Thoracic aorta endothelial cell (primary cell): ENCODE data around the gene CABP1. TPM values are rescaled to one million over a fixed set of nuclear protein-coding genes. Genes with fewer than 3 reads are reported as not detected.

Experiments used
- total RNA-seq: library from RNA; depleted of rRNA; stranded (reverse); fragments of >200 nt; gene quantifications from 2 replicates; pipeline ENCODE4 v1.2.3, GENCODE V29; 2012

Gene CABP1
- 0.14 TPM in 1 of 2 replicates, not detected in the other for total RNA-seq

GRCh38 chr12:120639771-120640721, at the start of gene CABP1:
Gene CABP1 (plus strand): TSS chr12:120640626. CDS start chr12:120640686, 60 bp downstream.

GRCh38 chr12:120686690-120687577, 46.5 kb downstream of the CABP1 start, which contains the start of gene MLEC:
Gene MLEC (plus strand): TSS chr12:120687149. CDS start chr12:120687297, 148 bp downstream.

GRCh38 chr12:120710031-120710804, 69.8 kb downstream of the CABP1 start, which contains the start of gene UNC119B:
Gene UNC119B (plus strand): TSS chr12:120710458. CDS start chr12:120710475, 17 bp downstream.

Other genes with a start within 250 kb of the CABP1 start
- 248 and 252 TPM in 2 replicates for gene COX6A1, start 202.5 kb upstream of the CABP1 start, total RNA-seq
- gene TRIAP1, start 194.2 kb upstream of the CABP1 start, total RNA-seq: 71.7 and 72.6 TPM in 2 replicates
- 30.3 and 36.2 TPM in 2 replicates for gene GATC, start 194.2 kb upstream of the CABP1 start, total RNA-seq
- gene SRSF9, start 170.9 kb upstream of the CABP1 start, total RNA-seq: 179 and 196 TPM in 2 replicates
- 320 TPM in 2 replicates for gene DYNLL1, start 144.5 kb upstream of the CABP1 start, total RNA-seq
- 20.8 and 22.3 TPM in 2 replicates for gene COQ5, start 111.5 kb upstream of the CABP1 start, total RNA-seq
- gene RNF10, start 106.3 kb upstream of the CABP1 start, total RNA-seq: 165 and 196 TPM in 2 replicates
- gene POP5, start 59.2 kb upstream of the CABP1 start, total RNA-seq: 24.6 and 25.0 TPM in 2 replicates
- gene MLEC, start 46.5 kb downstream of the CABP1 start, total RNA-seq: 81.5 and 110 TPM in 2 replicates
- 22.1 and 28.4 TPM in 2 replicates for gene UNC119B, start 69.8 kb downstream of the CABP1 start, total RNA-seq
- 7.6 and 11.4 TPM in 2 replicates for gene ACADS, start 85.2 kb downstream of the CABP1 start, total RNA-seq